ENCODE results near the gene KCTD19. TPM values are rescaled to one million over a fixed set of nuclear protein-coding genes. Genes with fewer than 3 reads are reported as not detected.
"Not testable (repeated sequence)": the region's sequence is repeated elsewhere in the genome, so short reads cannot be mapped to it uniquely, and the experiment has no call there.

Gene KCTD19
- total RNA-seq, result not detected in 2 replicates

DNA sequence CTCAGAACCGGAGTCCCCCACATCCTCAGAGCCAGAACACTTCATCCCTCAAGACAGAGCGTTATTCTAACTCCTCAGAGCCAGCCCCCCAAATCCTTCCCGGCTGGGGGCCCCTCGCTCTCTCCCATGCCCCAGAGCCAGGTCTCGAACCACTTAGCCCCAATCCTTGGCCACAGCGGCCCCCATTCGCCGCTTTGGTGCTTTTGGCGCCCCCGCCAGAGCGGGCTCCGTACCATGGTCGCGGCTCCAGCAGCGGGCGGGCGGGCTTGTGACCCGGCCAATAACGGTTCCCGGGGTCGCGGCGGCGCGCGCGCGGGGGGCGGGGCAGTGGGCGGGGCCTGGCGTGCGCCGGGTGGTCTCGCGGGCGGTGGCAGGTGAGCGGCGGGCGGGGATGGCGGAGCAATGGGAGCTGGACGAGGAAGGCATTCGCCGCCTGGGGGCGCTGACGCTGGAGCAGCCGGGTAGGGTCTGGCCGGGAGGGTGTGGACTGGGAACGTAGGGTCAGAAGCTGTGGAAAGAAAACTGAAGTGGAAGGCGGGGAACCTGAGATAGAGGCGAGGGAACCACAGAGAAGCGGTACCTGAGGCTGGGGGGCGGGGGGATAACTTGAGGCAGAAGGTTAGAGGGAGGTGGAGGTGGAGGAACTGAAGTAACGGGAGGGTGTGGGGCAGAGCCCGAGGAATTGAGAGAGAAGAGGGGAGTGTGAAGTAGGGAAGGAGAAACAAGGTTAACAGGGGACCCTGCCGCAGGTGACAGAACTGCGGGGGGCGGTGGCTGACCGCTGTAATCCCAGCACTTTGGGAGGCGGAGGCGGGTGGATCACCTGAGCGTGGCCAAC, at the start of gene KCTD19, which contains the start of gene LRRC36:
KCTD19 (minus strand) TSS at position 270 of the 838 bp plus-strand sequence; CDS start at position 236, 34 bp downstream.
LRRC36 (plus strand) TSS at position 344 of the 838 bp plus-strand sequence; CDS start at position 392, 48 bp downstream.
- DNase-seq (ENCODE audit: low read depth in 2 of 2), result peak; percentile 50 to 56

GRCh38 chr16:67376012-67376411, 49.5 kb upstream of the KCTD19 start:
- not testable (repeated sequence) for DNase-seq (ENCODE audit: low read depth in 2 of 2)

DNA sequence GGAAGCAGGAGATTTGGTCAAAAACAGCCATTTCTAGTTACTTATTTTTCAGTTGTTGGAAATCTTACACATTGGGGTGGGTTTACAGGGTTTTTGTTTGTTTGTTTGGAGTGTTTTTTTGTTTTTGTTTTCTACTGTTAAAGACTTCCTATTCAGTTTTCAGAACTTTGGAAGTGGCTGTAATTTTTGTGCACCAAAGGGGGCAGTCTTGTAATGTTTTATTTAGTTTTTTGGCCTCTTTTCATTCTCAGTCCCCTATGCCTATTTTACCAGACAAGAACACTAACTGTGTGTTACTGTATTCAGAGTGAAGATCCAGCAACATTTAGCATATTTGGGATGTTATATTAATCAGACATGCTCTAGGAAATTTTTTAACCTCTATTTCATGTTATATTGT, 46.1 kb upstream of the KCTD19 start:
- peak; percentile 39 to 62 for DNase-seq (ENCODE audit: low read depth in 2 of 2)

DNA sequence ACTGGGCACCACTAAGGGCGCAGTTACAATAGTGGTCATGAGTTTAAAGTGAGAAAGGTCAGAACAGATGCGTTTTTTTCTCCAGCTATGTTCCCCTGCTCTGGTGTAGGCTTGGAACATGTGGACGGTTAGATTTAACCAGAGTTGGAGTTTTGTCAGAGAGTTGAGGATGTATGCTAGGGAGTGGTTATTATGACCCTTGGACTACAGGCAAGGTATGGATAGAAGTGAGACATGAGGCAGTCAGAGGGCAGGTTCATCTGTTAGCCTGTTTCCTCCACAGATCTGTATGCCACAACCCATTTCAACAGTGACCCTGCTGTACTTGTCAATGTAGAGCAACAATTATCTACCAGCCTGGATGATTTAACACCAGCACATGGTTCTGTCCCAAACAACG, 44.1 kb upstream of the KCTD19 start:
- no peak for DNase-seq (ENCODE audit: low read depth in 2 of 2)

DNA sequence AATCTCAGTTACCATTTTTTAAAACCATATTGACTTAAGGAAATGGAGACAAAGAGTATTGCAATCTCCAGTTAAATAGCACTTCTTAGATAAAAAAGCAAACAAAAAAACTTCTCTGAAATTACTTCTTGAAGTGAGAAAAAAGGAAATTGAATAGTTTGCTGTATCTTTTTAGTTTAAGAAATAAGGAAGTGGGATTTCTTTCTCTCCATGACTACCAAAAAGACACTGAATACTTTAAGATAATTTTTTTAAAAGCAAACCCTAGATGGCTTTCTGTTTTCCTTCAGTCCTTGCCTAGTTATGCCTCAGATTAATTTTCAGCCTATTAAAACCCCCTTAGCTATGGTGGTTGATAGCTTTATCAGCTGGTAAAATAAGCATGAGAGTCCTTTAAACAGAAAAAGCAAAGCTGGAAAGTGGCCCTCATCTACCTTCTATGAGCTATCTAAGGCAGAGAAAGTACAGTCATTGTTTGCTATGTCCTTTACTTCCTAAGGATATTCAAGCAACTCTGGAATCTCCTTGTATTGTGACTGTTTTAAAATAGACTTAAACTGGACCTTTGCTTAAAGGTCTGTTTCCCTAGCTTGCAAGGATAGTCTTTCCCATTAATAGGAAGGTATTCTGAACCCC, 38.2 kb upstream of the KCTD19 start:
- peak in 1 of 2 donors; percentile 28 for DNase-seq (ENCODE audit: low read depth in 2 of 2)

DNA sequence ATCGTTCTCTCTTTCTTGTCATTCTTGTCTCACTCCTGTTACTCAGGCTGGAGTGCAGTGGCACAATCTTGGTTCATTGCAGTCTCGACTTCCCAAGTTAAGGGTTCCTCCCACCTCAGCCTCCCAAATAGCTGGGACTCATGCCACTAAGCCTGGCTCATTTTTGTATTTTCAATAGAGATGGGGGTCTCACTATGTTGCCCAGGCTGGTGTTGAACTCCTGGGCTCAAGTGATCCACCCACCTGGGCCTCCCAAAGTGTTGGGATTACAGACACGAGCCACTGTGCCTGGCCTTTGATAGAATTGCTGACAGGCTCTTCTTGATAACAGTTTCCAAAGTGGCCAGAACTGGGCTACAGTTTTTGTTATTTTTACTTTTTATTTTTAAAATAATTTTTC, 34.5 kb upstream of the KCTD19 start:
- no peak for DNase-seq (ENCODE audit: low read depth in 2 of 2)

- not testable (repeated sequence) for DNase-seq (ENCODE audit: low read depth in 2 of 2)
These were observed 33.2 kb upstream of the KCTD19 start for GRCh38 chr16:67359540-67360269.

- no peak for DNase-seq (ENCODE audit: low read depth in 2 of 2)
These were observed 31.0 kb upstream of the KCTD19 start for GRCh38 chr16:67357561-67357960.

- DNase-seq (ENCODE audit: low read depth in 2 of 2), result no peak
These were observed 29.9 kb upstream of the KCTD19 start for GRCh38 chr16:67356396-67356795.

DNA sequence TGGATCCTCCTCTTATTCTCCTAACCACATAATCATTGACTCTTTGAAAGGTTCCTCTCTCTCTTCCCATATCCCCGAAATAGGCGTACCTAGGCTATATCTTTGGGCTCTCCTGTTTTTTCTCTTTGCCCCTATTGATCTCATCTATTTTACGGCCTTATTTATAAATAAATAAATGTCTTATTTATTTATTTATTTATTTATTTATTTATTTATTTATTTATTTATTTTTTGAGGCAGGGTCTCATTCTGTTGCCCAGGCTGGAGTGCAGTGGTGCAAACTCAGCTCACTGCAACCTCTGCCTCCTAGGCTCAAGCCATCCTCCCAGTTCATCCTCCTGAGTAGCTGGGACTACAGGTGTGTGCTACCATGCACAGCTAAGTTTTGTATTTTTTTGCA, 25.9 kb upstream of the KCTD19 start:
- not testable (repeated sequence) for DNase-seq (ENCODE audit: low read depth in 2 of 2)

- DNase-seq (ENCODE audit: low read depth in 2 of 2), result no peak
These were observed 23.8 kb upstream of the KCTD19 start for GRCh38 chr16:67350324-67350723.

DNA sequence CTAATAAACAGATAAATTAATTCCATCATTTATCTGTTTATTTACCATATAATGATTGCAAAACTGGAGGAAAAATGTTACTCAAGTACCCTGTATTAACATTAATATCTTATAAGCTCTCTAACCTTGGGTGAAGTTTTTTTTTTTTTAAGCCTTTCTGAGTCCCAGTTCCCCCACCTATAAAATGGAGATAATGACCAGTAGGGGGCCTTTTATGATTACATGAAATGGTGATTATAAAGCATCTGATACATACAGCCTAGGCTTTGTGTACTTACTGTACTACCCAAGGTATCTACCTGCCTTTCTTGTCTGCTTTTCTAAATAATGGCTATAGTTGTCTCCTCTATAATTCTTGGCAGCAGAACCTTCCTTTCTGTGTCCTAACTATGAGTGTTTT, 22.6 kb upstream of the KCTD19 start:
- peak; percentile 58 to 65 for DNase-seq (ENCODE audit: low read depth in 2 of 2)

DNA sequence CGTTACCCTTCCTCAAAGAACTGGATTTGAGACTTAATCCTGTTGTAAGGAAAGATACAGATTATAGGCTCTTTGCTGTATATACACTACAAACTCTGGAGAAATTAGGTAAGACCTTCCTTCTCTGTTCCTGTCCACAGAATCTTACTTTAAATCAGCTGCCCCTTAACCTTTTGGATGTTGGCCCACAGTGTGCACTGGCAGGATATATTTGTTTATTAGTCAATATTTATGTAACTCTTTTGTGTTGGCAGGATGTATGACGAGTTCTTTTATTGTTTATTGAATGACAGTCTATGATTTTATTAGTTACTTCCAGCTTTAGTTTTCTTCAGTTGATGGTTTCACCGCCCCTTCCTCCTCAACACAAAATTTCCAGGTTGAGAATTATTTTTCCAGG, 19.8 kb upstream of the KCTD19 start:
- peak in 1 of 2 donors; percentile 87 for DNase-seq (ENCODE audit: low read depth in 2 of 2)

DNA sequence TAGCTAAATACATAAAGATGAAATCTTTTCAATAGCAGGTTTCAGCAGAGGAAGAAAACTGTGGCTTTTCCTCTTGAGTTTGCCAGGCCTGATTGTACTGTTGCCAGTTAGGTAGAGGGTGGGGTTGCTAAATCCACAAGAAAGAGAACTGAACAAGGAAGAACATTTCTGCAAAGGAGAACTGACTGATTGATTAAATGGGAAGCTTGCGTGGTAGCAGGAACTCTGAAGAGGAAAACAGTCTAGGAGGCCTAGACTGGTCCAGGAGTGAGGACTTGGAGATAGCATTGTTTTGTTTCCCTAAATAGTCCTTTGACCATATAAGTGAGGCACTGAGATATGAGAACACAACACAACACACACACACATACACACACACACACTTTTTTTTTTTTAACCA, 18.9 kb upstream of the KCTD19 start:
- DNase-seq (ENCODE audit: low read depth in 2 of 2), result peak in 1 of 2 donors; percentile 29

DNA sequence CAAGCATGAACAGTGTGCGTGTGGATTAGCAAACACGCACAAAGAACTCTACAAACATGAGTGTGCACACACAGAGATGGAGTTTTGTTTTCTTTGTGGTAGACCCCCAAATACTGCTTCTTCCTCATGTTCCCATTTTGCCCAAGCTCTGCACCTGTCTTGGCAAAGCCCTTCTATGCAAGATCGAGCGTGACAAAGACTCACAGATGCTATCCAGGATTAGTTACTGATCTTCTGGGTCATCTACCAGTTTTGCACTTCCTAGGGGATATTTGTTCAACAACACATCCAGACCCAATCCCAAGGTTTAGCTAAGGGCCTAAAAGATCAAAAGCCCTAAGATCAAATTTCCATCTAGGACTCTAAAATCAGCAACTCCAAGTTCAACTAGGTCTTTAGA, 16.1 kb upstream of the KCTD19 start:
- DNase-seq (ENCODE audit: low read depth in 2 of 2), result no peak

GRCh38 chr16:67341250-67341649, 14.7 kb upstream of the KCTD19 start:
- DNase-seq (ENCODE audit: low read depth in 2 of 2), result no peak

DNA sequence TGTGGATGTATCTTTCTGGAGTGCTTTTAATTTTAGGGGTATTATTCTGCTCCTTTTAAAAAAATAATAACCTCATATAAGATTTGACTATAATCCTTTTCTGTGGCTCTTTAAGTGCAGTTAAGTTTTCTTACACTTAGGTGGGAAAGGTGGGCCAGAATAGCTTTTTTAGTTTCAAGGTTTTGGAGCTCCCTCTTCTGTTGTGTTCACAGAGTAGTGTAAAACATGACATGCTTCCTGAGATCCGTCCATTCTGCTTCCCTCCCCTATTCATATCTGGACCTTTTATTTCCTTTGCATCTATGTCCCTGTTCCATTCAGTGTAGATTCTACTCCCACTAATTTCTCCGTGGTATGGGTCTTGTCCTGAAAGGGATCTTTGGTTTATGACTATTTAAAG, 12.9 kb upstream of the KCTD19 start:
- peak; percentile 53 to 57 for DNase-seq (ENCODE audit: low read depth in 2 of 2)

- DNase-seq (ENCODE audit: low read depth in 2 of 2), result no peak
These were observed 10.1 kb upstream of the KCTD19 start for GRCh38 chr16:67336648-67337047.

DNA sequence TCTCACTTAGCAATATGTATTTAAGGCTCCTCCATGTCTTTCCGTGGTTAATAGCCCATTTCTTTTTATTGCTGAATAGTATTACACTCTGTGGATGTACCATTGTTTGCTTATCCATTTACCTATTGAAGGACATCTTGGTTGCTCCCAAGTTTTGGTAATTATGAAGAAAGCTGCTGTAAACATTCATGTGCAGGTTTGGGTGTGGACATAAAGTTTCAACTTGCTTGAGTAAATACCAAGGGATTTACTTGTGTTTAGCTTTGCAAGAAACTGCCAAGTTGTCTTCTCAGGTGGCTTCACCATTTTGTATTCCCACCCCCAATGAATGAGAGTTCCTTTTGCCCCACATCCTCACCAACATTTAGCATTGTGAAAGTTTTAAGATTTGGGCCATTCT, 9.6 kb upstream of the KCTD19 start:
- no peak for DNase-seq (ENCODE audit: low read depth in 2 of 2)

GRCh38 chr16:67333315-67333714, 6.8 kb upstream of the KCTD19 start:
- DNase-seq (ENCODE audit: low read depth in 2 of 2), result no peak

DNA sequence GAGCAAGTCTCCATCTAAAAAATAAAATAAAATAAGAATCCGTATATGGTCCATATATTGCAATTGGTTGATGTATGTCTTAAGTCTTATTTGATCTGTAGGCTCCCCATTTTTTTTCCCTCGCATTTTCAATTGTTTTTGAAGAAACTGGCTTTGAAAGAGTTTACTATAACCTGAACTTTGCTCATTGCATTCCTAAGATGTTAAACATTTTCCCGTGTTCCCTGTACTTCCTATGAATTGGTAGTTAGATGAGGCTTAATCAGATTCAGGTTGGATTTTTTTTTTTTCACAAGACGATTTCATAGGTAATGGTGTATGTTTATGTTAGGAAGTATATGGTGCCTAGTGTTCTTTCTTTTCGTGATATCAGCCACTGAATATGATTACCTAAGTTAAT, 3.4 kb upstream of the KCTD19 start:
- DNase-seq (ENCODE audit: low read depth in 2 of 2), result peak in 1 of 2 donors; percentile 32

GRCh38 chr16:67327743-67328142, 1.2 kb upstream of the KCTD19 start:
- DNase-seq (ENCODE audit: low read depth in 2 of 2), result no peak

Data from lung microvascular endothelial cell (primary cell).